ENCODE measurements around the gene ATG9A.

The ATG9A gene

GRCh38 chr2:219178377-219179175, 50.9 kb downstream of the ATG9A start:
- DNase-seq (ENCODE audit: low read depth in 2 of 2, low spot score in 1 of 2) = no peak

- peak; percentile 56 to 63 for DNase-seq (ENCODE audit: low read depth in 2 of 2, low spot score in 1 of 2)
Measured at GRCh38 chr2:219177552-219178376, 51.7 kb downstream of the ATG9A start, which contains the start of gene RETREG2. Gene RETREG2 (plus strand): TSS chr2:219178275. CDS start chr2:219178353, 78 bp downstream.

GRCh38 chr2:219176818-219177551, 52.5 kb downstream of the ATG9A start, which contains the start of gene CNPPD1:
Gene CNPPD1 (minus strand): TSS chr2:219176925. CDS start chr2:219176828, 97 bp downstream.
- DNase-seq (ENCODE audit: low read depth in 2 of 2, low spot score in 1 of 2) = peak; percentile 56 to 77

- DNase-seq (ENCODE audit: low read depth in 2 of 2, low spot score in 1 of 2) = no peak
Measured at GRCh38 chr2:219175928-219176817, 53.3 kb downstream of the ATG9A start.

GRCh38 chr2:219175486-219175885, 54.0 kb downstream of the ATG9A start:
- DNase-seq (ENCODE audit: low read depth in 2 of 2, low spot score in 1 of 2) = no peak

- no peak for DNase-seq (ENCODE audit: low read depth in 2 of 2, low spot score in 1 of 2)
Measured at GRCh38 chr2:219174801-219175200, 54.6 kb downstream of the ATG9A start.

- no peak for DNase-seq (ENCODE audit: low read depth in 2 of 2, low spot score in 1 of 2)
Measured at GRCh38 chr2:219174146-219174545, 55.3 kb downstream of the ATG9A start.

- no peak for DNase-seq (ENCODE audit: low read depth in 2 of 2, low spot score in 1 of 2)
Measured at GRCh38 chr2:219173176-219173575, 56.3 kb downstream of the ATG9A start.

GRCh38 chr2:219172231-219173154, 56.9 kb downstream of the ATG9A start:
- no peak for DNase-seq (ENCODE audit: low read depth in 2 of 2, low spot score in 1 of 2)

- no peak for DNase-seq (ENCODE audit: low read depth in 2 of 2, low spot score in 1 of 2)
Measured at GRCh38 chr2:219171231-219171651, 58.2 kb downstream of the ATG9A start.

GRCh38 chr2:219169930-219170654, 59.3 kb downstream of the ATG9A start, which contains the start of gene SLC23A3:
Gene SLC23A3 (minus strand): TSS chr2:219170029. CDS start chr2:219169984, 45 bp downstream.
- DNase-seq (ENCODE audit: low read depth in 2 of 2, low spot score in 1 of 2) = no peak
